ENCODE results near the gene RGMA. TPM values are rescaled to one million over a fixed set of nuclear protein-coding genes. Genes with fewer than 3 reads are reported as not detected.
"Not testable (repeated sequence)": the region's sequence is repeated elsewhere in the genome, so short reads cannot be mapped to it uniquely, and the experiment has no call there.

RGMA gene
- total RNA-seq, 1 experiment from 2014 or later = not detected

GRCh38 chr15:93042691-93043378, 46.2 kb downstream of the RGMA start:
- no peak for DNase-seq (ENCODE audit: low read depth, low spot score)
- in situ Hi-C loops (cut with HindIII; ENCODE audit: low pct_unique_long_range_greater_than_20kb, low sequenced_read_pairs) = no loop called here

GRCh38 chr15:93042211-93042610, 46.8 kb downstream of the RGMA start:
- DNase-seq (ENCODE audit: low read depth, low spot score) = no peak
- in situ Hi-C loops (cut with HindIII; ENCODE audit: low pct_unique_long_range_greater_than_20kb, low sequenced_read_pairs) = no loop called here

DNA sequence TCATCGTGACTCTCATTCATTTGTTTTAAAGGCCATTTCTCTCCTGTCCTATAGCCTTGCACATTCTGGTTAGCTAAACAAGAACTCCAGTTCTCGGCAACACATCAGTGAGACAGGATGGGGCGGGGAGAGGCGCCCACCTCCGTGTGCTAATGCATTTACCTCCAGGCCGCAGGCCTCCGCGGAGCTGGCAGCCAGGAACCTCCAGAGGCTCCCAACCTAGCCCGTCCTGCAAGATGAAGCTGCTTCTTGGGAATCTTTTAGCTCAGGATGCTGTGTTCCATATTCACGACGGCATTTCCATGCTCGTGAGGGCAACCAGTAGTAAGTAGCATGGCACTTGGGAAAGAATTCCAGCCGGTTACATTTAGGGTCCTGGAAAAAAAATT, 47.9 kb downstream of the RGMA start:
- in situ Hi-C loops (cut with HindIII; ENCODE audit: low pct_unique_long_range_greater_than_20kb, low sequenced_read_pairs) = no loop called here
- DNase-seq (ENCODE audit: low read depth, low spot score) = no peak

DNA sequence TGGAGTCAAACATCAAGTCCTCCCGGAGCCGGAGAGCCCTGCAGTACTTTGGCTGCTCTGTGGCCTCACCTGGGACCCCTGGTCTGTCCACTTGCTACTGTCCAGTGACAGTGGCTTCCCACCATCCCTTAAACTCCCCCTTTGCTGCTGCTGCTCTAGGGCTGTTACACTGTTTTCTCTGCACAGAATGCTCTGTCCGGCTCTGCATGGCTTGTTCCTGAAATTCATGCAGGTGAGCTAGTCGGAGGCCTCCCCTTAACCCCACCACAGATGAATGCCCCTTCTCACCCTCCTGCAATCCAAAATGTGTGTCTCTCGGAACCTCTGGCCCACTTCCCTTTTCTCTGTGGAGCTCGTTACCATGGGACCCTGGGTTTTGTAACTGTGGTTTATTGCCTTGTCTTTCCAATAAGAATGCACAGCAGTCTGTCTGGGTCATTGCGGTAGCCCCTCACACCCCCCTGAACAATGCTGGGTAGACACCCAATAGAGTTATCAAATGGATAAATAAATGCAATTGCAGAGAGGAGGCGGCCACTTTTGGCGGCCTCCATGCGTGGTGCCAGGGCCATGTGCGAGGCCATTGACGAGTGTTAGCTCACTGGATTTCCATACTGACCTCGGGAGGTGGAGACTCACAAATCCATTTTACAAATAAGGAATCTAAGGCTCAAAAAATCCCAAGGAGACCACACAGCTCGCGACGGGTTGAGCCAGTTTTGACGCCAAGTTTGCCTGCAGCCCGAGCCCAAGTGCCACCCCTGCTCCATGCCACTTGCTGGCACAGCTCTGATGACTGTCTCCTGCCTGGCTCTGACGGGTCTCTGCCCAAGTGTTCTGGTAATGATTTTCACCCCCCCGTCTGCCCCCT, 48.5 kb downstream of the RGMA start:
- DNase-seq (ENCODE audit: low read depth, low spot score) = no peak
- in situ Hi-C loops (cut with HindIII; ENCODE audit: low pct_unique_long_range_greater_than_20kb, low sequenced_read_pairs) = no loop called here

- DNase-seq (ENCODE audit: low read depth, low spot score); in situ Hi-C loops (cut with HindIII; ENCODE audit: low pct_unique_long_range_greater_than_20kb, low sequenced_read_pairs): not testable (repeated sequence)
Observed at GRCh38 chr15:93039562-93040287, 49.3 kb downstream of the RGMA start.

- no peak for DNase-seq (ENCODE audit: low read depth, low spot score)
- in situ Hi-C loops (cut with HindIII; ENCODE audit: low pct_unique_long_range_greater_than_20kb, low sequenced_read_pairs) = no loop called here
Observed at GRCh38 chr15:93037820-93038705, 50.9 kb downstream of the RGMA start.

DNA sequence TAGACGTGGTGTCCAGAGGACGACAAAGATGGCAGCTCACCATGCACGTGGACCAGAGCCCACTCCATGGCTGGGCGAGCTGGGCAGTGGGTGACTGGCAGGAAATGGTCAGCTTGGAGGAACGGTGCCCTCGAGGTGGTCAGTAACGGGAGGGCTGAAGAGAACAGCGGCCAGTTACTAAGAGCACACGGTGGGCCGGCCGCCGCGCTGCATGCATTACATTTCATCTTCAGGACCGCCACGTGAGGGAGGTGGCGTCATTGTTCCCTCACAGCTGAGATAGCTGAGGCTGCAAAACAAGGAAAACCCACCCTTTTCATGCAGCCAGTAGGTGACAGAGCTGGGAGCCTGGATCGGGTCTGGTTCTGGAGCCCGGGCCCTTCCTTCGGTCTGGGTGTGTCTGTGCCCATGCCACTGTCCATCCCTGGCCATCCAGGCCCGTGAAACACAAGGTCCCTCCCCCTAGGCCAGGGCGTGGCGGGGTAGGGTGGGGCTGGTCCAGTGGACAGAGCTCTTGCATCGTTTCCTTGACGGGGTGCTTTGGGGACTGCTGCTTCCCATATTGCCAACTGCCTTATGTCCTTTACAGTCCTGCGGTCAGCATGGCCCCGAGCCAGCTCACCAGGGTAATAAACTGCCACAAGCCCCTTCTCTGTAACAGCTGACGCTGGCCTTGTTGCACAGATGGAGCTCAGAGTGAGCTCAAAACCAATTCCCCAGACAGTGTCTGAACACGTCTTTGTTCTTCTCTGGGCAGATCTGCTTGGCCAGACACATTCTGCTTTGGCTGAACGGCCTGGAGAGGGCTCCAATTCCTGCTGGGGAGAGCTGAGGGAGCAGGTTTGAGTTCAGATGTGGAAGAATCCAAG, 51.8 kb downstream of the RGMA start:
- DNase-seq (ENCODE audit: low read depth, low spot score) = peak; percentile 80

DNA sequence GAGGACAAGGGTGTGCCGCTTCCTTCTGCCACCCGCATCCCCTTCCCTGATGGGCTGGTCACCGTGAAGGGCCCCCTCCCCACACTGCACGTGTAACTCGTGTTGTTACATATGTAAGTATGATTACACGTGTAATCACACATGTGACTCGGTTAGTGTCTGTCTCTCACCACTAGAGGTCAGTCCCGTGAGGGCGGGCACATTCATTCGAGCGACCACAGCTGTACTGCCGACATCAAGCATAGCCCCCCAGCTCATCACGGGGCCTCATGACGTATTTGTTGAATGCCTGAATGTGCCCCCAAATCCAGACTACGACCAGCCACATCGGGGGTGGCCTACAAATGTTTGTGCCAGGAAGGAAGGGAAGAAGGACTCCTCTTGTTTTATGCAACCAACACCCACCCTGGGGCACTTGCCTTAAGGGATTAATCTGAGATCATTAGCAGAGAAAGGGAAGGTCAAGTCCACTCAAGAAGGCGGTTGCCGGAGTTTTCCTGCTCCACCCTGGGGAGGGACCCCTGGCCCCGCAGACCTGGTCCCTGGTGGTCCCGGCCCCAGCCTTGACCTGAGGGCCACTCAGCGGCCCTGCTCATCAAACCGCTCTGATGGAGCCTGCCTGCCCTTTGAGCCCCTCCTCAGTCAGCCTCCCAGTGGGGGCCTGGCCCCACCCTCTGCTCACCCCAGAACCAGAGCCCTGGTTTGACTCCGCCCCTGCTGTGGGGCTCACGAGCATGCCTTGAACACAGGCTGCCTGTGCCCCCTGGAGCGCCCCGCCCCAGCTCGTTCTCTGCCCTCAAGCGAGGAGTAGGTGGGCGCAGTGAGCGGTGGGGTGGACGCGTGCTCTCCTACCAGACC, 52.8 kb downstream of the RGMA start:
- peak; percentile 59 for DNase-seq (ENCODE audit: low read depth, low spot score)
- in situ Hi-C loops (cut with HindIII; ENCODE audit: low pct_unique_long_range_greater_than_20kb, low sequenced_read_pairs) = no loop called here

More for the DNA sequence above, 51.8 kb downstream of the RGMA start:
- in situ Hi-C loops (cut with HindIII; ENCODE audit: low pct_unique_long_range_greater_than_20kb, low sequenced_read_pairs) = no loop called here

DNA sequence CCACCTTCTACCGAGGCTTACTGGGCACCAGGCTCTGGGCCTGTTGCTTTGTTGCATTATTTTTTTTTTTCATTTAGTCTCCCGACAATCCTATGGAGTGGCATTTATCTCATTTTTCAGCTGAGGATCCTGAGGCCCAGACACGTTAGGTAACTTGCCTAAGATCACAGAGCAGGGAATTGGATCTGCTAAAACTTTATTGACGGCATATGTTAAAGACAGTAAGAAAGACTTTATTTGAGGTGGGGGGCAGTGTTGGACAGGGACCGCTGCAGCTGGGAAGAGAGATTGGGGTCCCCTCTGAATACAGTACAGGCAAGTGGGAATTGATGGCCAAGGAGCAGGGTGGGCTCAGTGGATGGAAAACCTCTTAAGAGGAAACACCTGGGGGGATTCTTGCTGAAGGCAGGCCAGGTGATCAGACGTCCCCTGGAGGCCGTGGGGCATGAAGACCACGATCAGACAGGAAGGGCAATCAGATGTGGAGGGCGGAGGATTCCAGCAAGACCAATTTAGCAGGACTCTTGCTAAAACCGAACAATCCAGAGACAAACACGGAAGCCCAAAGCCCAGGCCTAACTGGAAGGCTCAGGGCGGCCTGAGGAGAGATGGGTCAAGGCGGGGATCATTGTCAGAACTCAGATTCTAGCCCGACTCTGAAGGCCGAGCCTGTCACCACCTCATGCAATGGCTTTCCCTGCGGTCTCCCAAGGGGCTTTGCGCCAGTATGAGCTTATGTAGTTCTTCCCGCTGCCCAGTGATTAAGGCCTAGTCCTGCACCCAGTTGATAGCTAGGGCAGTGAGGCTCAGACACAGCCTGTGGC, 53.7 kb downstream of the RGMA start:
- DNase-seq (ENCODE audit: low read depth, low spot score) = no peak
- in situ Hi-C loops (cut with HindIII; ENCODE audit: low pct_unique_long_range_greater_than_20kb, low sequenced_read_pairs) = no loop called here

DNA sequence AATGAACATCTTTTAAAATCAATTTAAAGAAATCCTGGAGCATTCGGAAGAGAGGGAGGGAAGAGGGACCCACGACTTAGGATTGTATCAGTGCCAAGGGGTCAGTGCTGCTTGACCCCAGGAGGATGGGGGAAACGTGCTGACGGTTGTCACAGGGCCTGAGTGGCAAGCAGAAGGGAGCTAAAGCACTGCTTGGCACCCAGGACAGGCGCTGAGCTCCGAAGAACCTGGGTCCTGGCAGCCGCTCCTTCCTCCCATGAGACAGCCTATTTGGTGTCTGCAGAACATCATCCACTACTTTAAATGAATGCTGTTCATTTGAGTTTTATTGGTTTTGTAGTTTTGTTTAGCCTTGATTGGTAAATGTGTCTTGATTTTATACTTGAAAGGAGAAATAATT, 54.5 kb downstream of the RGMA start:
- DNase-seq (ENCODE audit: low read depth, low spot score) = no peak
- in situ Hi-C loops (cut with HindIII; ENCODE audit: low pct_unique_long_range_greater_than_20kb, low sequenced_read_pairs) = no loop called here

DNA sequence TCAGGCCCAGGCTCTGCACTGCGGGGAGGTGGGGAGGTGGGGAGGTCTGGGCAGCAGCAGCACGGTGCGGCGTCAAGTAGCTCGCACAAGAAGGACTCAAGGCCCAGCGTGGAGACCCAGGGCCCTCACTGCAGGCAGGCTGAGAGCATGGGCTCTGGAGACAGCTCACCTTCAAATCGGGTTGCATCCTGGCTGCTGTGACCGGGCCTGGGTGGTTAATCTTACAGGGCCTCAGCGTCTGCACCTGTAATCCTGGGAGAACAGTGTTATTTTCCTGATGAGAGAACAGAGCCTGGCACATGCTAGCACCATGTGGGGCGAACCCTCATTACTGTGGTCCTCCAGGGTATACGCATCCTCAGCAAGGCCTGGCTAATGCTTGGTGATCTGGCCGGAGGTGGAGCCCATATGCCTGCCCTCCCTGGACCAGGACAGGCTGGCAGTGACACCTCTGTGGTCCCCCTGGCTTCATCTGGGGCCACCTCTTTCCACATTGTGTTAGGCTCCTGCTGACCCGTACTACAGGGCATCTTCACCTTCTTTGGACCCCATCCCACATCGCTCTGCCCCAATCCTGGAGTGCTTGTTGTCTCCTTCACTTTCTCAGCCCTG, 55.5 kb downstream of the RGMA start:
- in situ Hi-C loops (cut with HindIII; ENCODE audit: low pct_unique_long_range_greater_than_20kb, low sequenced_read_pairs) = no loop called here
- no peak for DNase-seq (ENCODE audit: low read depth, low spot score)

GRCh38 chr15:93032515-93033206, 56.4 kb downstream of the RGMA start:
- in situ Hi-C loops (cut with HindIII; ENCODE audit: low pct_unique_long_range_greater_than_20kb, low sequenced_read_pairs); DNase-seq (ENCODE audit: low read depth, low spot score): not testable (repeated sequence)

DNA sequence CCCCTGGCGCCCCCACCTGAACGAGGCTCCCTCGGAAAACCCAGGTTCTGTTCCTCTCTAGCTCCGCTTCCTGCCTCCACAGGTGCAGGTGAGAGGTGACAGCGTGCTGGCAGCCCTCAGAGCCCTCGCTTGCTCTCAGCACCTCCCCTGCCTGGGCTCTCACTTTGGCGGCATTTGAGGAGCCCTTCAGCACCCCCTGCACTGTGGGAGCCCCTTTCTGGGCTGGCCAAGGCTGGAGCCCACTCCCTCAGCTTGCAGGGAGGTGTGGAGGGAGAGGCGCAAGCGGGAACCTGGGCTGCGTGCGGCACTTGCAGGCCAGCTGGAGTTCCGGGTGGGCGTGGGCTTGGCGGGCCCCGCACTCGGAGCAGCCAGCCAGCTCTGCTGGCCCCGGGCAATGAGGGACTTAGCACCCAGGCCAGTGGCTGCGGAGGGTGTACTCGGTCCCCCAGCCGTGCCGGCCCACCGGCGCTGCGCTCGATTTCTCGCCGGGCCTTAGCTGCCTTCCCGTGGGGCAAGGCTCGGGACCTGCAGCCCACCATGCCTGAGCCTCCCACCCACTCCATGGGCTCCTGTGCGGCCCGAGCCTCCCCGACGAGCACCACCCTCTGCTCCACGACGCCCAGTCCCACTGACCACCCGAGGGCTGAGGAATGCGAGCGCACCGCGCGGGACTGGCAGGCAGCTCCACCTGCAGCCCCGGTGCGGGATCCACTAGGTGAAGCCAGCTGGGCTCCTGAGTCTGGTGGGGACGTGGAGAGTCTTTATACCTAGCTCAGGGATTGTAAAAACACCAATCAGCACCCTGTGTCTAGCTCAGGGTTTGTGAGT, 57.2 kb downstream of the RGMA start:
- in situ Hi-C loops (cut with HindIII; ENCODE audit: low pct_unique_long_range_greater_than_20kb, low sequenced_read_pairs); DNase-seq (ENCODE audit: low read depth, low spot score): not testable (repeated sequence)

Measured in SK-MEL-5 (cell line).